Measurements from ENCODE around the gene USP40.

The USP40 gene

GRCh38 chr2:233563663-233564430, 2.7 kb downstream of the USP40 start:
- H3K9me3 ChIP-seq (ENCODE audit: severe bottlenecking) = no peaks in the 10 kb centered on the region
- no peak for TF ChIP-seq CTCF (IDR thresholded peaks at IDR 0.05; ENCODE audit: low read depth, low read length)
- no peak for DNase-seq

GRCh38 chr2:233556881-233557736, 9.5 kb downstream of the USP40 start:
- no peak overlapping the region for H3K4me3 ChIP-seq (ENCODE audit: low read depth, low read length)
- no peak for DNase-seq
- H3K9me3 ChIP-seq (ENCODE audit: severe bottlenecking) = no peaks in the 10 kb centered on the region
- no peak for TF ChIP-seq CTCF (IDR thresholded peaks at IDR 0.05; ENCODE audit: low read depth, low read length)
- peaks cover 17% of the 10 kb centered on the region; the same call in 1 of the 2 replicates for H3K36me3 ChIP-seq
- no peak overlapping the region for H3K27ac ChIP-seq
- no peaks in the 10 kb centered on the region for H3K27me3 ChIP-seq (ENCODE audit: insufficient read depth, low read depth, severe bottlenecking)

More at GRCh38 chr2:233563663-233564430, 2.7 kb downstream of the USP40 start:
- no peak overlapping the region for H3K27ac ChIP-seq
- H3K4me3 ChIP-seq (ENCODE audit: low read depth, low read length) = no peak overlapping the region
- 0 out of 2 replicates have a peak, but pooled peaks cover 4% of the 10 kb centered on the region for H3K36me3 ChIP-seq
- H3K27me3 ChIP-seq (ENCODE audit: insufficient read depth, low read depth, severe bottlenecking) = no peaks in the 10 kb centered on the region

GRCh38 chr2:233553366-233553765, 13.2 kb downstream of the USP40 start:
- no peak for TF ChIP-seq CTCF (IDR thresholded peaks at IDR 0.05; ENCODE audit: low read depth, low read length)
- no peak overlapping the region for H3K27ac ChIP-seq
- no peaks in the 10 kb centered on the region for H3K9me3 ChIP-seq (ENCODE audit: severe bottlenecking)
- H3K36me3 ChIP-seq = peaks cover 15% of the 10 kb centered on the region
- no peaks in the 10 kb centered on the region for H3K27me3 ChIP-seq (ENCODE audit: insufficient read depth, low read depth, severe bottlenecking)
- DNase-seq = no peak
- no peak overlapping the region for H3K4me3 ChIP-seq (ENCODE audit: low read depth, low read length)

GRCh38 chr2:233551491-233551890, 15.1 kb downstream of the USP40 start:
- Histone ChIP-seq H3K27me3 (ENCODE audit: insufficient read depth, low read depth, severe bottlenecking) (no peaks in the 10 kb centered on the region), H3K36me3 (peaks cover 12% of the 10 kb centered on the region), H3K9me3 (ENCODE audit: severe bottlenecking) (no peaks in the 10 kb centered on the region), H3K4me3 (ENCODE audit: low read depth, low read length) (no peak overlapping the region), H3K27ac (no peak overlapping the region)
- no peak for TF ChIP-seq CTCF (IDR thresholded peaks at IDR 0.05; ENCODE audit: low read depth, low read length)
- no peak for DNase-seq

GRCh38 chr2:233546774-233547173, 19.8 kb downstream of the USP40 start:
- no peak for DNase-seq
- Histone ChIP-seq H3K9me3 (ENCODE audit: severe bottlenecking) (no peaks in the 10 kb centered on the region), H3K36me3 (peaks cover 4% of the 10 kb centered on the region; the same call in 1 of the 2 replicates), H3K4me3 (ENCODE audit: low read depth, low read length) (no peak overlapping the region), H3K27me3 (ENCODE audit: insufficient read depth, low read depth, severe bottlenecking) (no peaks in the 10 kb centered on the region), H3K27ac (no peak overlapping the region)
- no peak for TF ChIP-seq CTCF (IDR thresholded peaks at IDR 0.05; ENCODE audit: low read depth, low read length)

All from WERI-Rb-1 (cell line).